Endothelial cell of umbilical vein (primary cell): ENCODE measurements around the gene UTP18. TPM values are rescaled to one million over a fixed set of nuclear protein-coding genes. Genes with fewer than 3 reads are reported as not detected.

Experiments used
- BruUV-seq: library from RNA; stranded (reverse); fragments of 400-500 nt; replicated peaks from 2 replicates; lab custom pipeline; 2021; lab: Mats Ljungman, UMichigan
- CTCF ChIA-PET: fragments of 300-600, 350-600 bp; sonication (Branson Sonifier 250); formaldehyde crosslinking; loops from one replicate; lab custom pipeline; 2021; ENCODE audit warnings: antibody characterized with exemption, inconsistent platforms; lab: Charles Lee
- POLR2A ChIA-PET: fragments of 300-600, 350-600 bp; sonication (Branson Sonifier 250); formaldehyde crosslinking; loops from one replicate; lab custom pipeline; 2021; ENCODE audit warnings: antibody characterized with exemption, inconsistent platforms; lab: Charles Lee
- DNase-seq: peaks from one replicate; pipeline ENCODE4 v3.0.0-alpha.2; 2011; ENCODE audit warnings: low read depth, low spot score
- FAIRE-seq: peaks from 2 replicates; lab custom pipeline; 2011; peaks lifted over from hg19 to GRCh38; lab: Jason Lieb, UNC
- H2AFZ ChIP-seq: 2 replicates; pipeline ENCODE4 v1.6.0; 2012; ENCODE audit warnings: low read depth, low read length, control low read depth, inconsistent platforms
- H3K27ac ChIP-seq: 2 replicates; pipeline ENCODE4 v1.5.1; 2011; ENCODE audit warnings: low read depth, mild to moderate bottlenecking, control low read depth, low read length, moderate library complexity; ENCODE audit not compliant: insufficient read depth
- H3K27me3 ChIP-seq, 2 experiments: 2 replicates each; pipeline versions ENCODE4 v1.6.0 to v1.6.1; 2011; ENCODE audit warnings: low read length in 2 of 2, mixed read lengths in 1 of 2; ENCODE audit not compliant: control insufficient read depth in 2 of 2, insufficient read depth in 2 of 2
- H3K36me3 ChIP-seq, 2 experiments: 2 replicates in 1 of 2; 3 replicates in 1 of 2; pipeline ENCODE4 v1.5.1; 2011; ENCODE audit warnings: low read length in 2 of 2, mild to moderate bottlenecking in 1 of 2, moderate library complexity in 1 of 2; ENCODE audit not compliant: control insufficient read depth in 2 of 2, insufficient read depth in 2 of 2; ENCODE audit errors: extremely low read depth in 1 of 2
- H3K4me1 ChIP-seq: 3 replicates; pipeline ENCODE4 v1.5.1; 2011; ENCODE audit warnings: mild to moderate bottlenecking, low read length; ENCODE audit not compliant: control insufficient read depth, insufficient read depth; ENCODE audit errors: extremely low read depth
- H3K4me2 ChIP-seq: 2 replicates; pipeline ENCODE4 v1.6.1; 2011; ENCODE audit warnings: low read length, control low read depth, mixed read lengths; ENCODE audit not compliant: insufficient read depth
- H3K4me3 ChIP-seq, 3 experiments: fragments of 200-600 bp in 1 of 3; sonication (generic), shearing (Covaris generic) in 1 of 3; replicated peaks in 1 of 3; 2 replicates each; pipeline ENCODE4 v1.5.1; 2011 to 2016; ENCODE audit warnings: control low read depth in 3 of 3, low read length in 3 of 3, mild to moderate bottlenecking in 2 of 3, inconsistent platforms in 1 of 3, low read depth in 1 of 3, moderate library complexity in 1 of 3; ENCODE audit not compliant: insufficient read depth in 1 of 3
- H3K79me2 ChIP-seq: 2 replicates; pipeline ENCODE4 v1.6.0; 2012; ENCODE audit warnings: low read length, inconsistent platforms; ENCODE audit not compliant: control insufficient read depth, insufficient read depth
- H3K9ac ChIP-seq: replicated peaks from 2 replicates; pipeline ENCODE3; 2011; ENCODE audit warnings: low read length, control low read depth; ENCODE audit not compliant: insufficient read depth; ENCODE audit errors: extremely low read depth
- H3K9me1 ChIP-seq: replicated peaks from 3 replicates; pipeline ENCODE4 v1.6.0; 2011; ENCODE audit warnings: mild to moderate bottlenecking, low read length; ENCODE audit not compliant: control insufficient read depth, insufficient read depth; ENCODE audit errors: extremely low read depth
- H3K9me3 ChIP-seq: replicated peaks from 2 replicates; pipeline ENCODE4 v1.5.1; 2012; ENCODE audit warnings: low read length, inconsistent platforms; ENCODE audit not compliant: control insufficient read depth, insufficient read depth
- H4K20me1 ChIP-seq: replicated peaks from 2 replicates; pipeline ENCODE3; 2011; ENCODE audit warnings: mild to moderate bottlenecking, low read length; ENCODE audit not compliant: control insufficient read depth, insufficient read depth; ENCODE audit errors: extremely low read depth
- GATA2 ChIP-seq: IDR thresholded peaks from 2 replicates; pipeline ENCODE4 v1.7.0; 2011; ENCODE audit warnings: low read depth, mild to moderate bottlenecking, moderate library complexity, mixed read lengths, low read length; ENCODE audit not compliant: insufficient read length, insufficient read depth
- dilution Hi-C: fragments of 300-500 bp; cut with MboI; formaldehyde crosslinking; loops from one replicate; pipeline ENCODE4 v1.15.0; 2019; ENCODE audit warnings: low sequenced_read_pairs; ENCODE audit not compliant: extremely low pct_ligation_motif_present
- intact Hi-C: fragments of 100-400 bp; cut with micrococcal nuclease; formaldehyde crosslinking; loops from one replicate; pipeline ENCODE4 v1.10.0; 2022
- polyA plus RNA-seq, 4 experiments: library from polyadenylated mRNA; depleted of rRNA in 3 of 4; stranded (reverse) in 3 of 4; unstranded in 1 of 4; fragments of >200 nt; gene quantifications; 2 replicates each; pipeline versions ENCODE4 v1.2.1 to v1.2.3, GENCODE V29; 2011 to 2012; ENCODE audit warnings: missing spikeins in 1 of 4
- total RNA-seq: library from RNA; stranded (reverse); gene quantifications from 2 replicates; pipeline ENCODE4 v1.2.3, GENCODE V29; 2021
- TF ChIP-seq, protein P1 (sequence below), 2 donors: IDR thresholded peaks; 1 replicate in 1 of 2; 2 replicates in 1 of 2; pipeline ENCODE4 v1.5.1; 2011; ENCODE audit warnings: low read length in 2 of 2, mild to moderate bottlenecking in 2 of 2, moderate library complexity in 2 of 2, control low read depth in 1 of 2, inconsistent platforms in 1 of 2, low read depth in 1 of 2; ENCODE audit not compliant: insufficient read depth in 1 of 2; ENCODE audit errors: extremely low read depth in 1 of 2

UTP18 gene
- total and polyA plus RNA-seq, 2 donors (not counting 3 experiments of a cell fraction or from before 2014, with no cell fraction given) = 9.1 to 29.3 TPM

DNA sequence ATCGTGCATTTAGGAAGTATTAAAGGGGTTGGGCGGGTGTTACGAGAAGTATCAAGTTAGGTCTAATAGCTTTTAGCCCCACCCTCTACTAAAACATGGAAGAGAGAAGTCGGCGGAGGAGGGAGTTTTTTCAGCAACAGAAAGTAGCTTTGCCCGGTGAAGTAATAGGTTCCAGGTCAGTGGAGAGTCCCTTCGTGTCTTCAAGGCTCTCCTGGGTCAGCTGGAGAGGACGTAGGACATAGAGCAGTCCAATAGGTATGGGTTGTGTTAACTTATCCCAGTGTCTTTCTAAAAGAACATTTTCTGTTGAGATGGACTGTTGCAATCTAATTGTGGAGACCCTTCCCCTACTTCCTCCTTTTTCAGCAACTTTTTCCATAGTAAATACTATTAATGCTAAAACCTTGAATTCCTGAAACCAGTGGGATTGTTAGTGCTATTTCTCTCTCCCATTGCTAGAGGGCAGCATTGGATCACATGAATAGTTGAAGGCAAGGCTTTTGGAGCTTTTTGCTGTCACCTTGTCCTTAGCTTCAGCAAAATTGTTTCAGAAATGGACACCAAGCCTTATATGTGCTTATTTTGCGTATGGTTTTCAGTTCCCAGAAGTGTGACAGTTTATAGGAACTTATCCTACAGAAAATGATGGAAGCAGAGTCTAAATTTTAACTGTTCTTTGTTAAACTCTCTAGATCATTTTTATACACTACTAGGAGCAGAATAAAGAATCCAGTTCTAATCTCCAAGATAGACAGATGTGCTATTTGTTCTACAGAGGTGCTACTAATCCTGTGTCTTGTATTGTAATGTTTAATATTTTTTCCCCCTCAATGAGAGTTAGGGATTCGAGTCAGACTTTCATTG lies 38.4 kb downstream of the UTP18 start:
- no TSS peak for BruUV-seq
- H2AFZ ChIP-seq = no peak overlapping the region
- POLR2A ChIA-PET = interaction anchor here (0.5 kb wide), 1 partner anchor 521 kb away, joined by 6 read pairs; no protein-coding TSS in a partner anchor

More for the DNA sequence above, 38.4 kb downstream of the UTP18 start:
- DNase-seq (peak; percentile 37), FAIRE-seq (peak; percentile 81)
- H3K27me3 ChIP-seq = no peaks in the 10 kb centered on the region
- no peak overlapping the region for H3K27ac ChIP-seq
- peaks cover 3 to 4% of the 10 kb centered on the region in 2 experiments for H3K36me3 ChIP-seq
- no peaks in the 10 kb centered on the region for H3K9me3 ChIP-seq
- no peaks in the 10 kb centered on the region for H3K79me2 ChIP-seq
- no peak overlapping the region for H3K9ac ChIP-seq
- CTCF ChIA-PET = interaction anchor here (0.5 to 3.3 kb wide), 15 partner anchors 10 to 808 kb away, joined by 3 to 49 read pairs (median 3); no protein-coding TSS in a partner anchor
- H4K20me1 ChIP-seq = no peaks in the 10 kb centered on the region
- dilution Hi-C loops = no loop called here
- H3K4me1 ChIP-seq = no peaks in the 10 kb centered on the region
- intact Hi-C loops = loop anchor here (1.0 to 2.0 kb wide), 2 partner anchors 238 to 808 kb away; no protein-coding TSS in a partner anchor
- no peak overlapping the region for H3K4me3 ChIP-seq
- no peak overlapping the region for H3K4me2 ChIP-seq
- TF ChIP-seq, protein P1, sequence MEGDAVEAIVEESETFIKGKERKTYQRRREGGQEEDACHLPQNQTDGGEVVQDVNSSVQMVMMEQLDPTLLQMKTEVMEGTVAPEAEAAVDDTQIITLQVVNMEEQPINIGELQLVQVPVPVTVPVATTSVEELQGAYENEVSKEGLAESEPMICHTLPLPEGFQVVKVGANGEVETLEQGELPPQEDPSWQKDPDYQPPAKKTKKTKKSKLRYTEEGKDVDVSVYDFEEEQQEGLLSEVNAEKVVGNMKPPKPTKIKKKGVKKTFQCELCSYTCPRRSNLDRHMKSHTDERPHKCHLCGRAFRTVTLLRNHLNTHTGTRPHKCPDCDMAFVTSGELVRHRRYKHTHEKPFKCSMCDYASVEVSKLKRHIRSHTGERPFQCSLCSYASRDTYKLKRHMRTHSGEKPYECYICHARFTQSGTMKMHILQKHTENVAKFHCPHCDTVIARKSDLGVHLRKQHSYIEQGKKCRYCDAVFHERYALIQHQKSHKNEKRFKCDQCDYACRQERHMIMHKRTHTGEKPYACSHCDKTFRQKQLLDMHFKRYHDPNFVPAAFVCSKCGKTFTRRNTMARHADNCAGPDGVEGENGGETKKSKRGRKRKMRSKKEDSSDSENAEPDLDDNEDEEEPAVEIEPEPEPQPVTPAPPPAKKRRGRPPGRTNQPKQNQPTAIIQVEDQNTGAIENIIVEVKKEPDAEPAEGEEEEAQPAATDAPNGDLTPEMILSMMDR (IDR thresholded peaks at IDR 0.05; ENCODE audit: extremely low read depth in 1 of 2, insufficient read depth in 1 of 2, low read depth in 1 of 2, low read length in 2 of 2) = peak; percentile 51 to 63
- no peak for TF ChIP-seq GATA2
- no peaks in the 10 kb centered on the region for H3K9me1 ChIP-seq
